Right lobe of liver (tissue), 6 donors: ENCODE measurements around the gene CXorf49. TPM values are rescaled to one million over a fixed set of nuclear protein-coding genes. Genes with fewer than 3 reads are reported as not detected.
"Not testable (repeated sequence)": the region's sequence is repeated elsewhere in the genome, so short reads cannot be mapped to it uniquely, and the experiment has no call there.

ENCODE experiments used
- ATAC-seq, 4 donors: fragments of 200-7000 bp; cut with Tn5 transposase; one replicate each; pipeline ENCODE4 v1.9.1; 2020; ENCODE audit warnings: mild to moderate bottlenecking in 4 of 4, moderate library complexity in 4 of 4
- DNase-seq, 3 donors: peaks; one replicate each; pipeline ENCODE4 v3.0.0-alpha.2; 2020
- H3K27ac ChIP-seq, 3 donors: fragments of 200-600 bp; one replicate each; pipeline ENCODE4 v1.8.0; 2022
- H3K27me3 ChIP-seq, 2 donors: fragments of 200-600 bp; one replicate each; pipeline ENCODE4 v1.8.0; 2022
- H3K36me3 ChIP-seq, 4 donors: fragments of 200-600 bp; sonication (generic) in 1 of 4; one replicate each; pipeline versions ENCODE4 v1.5.1 to v1.8.0; 2017 to 2022; ENCODE audit warnings: control low read depth in 1 of 4
- H3K4me1 ChIP-seq, 4 donors: fragments of 200-600 bp; sonication (generic) in 1 of 4; one replicate each; pipeline versions ENCODE4 v1.5.1 to v1.8.0; 2017 to 2022; ENCODE audit warnings: control low read depth in 1 of 4
- H3K4me3 ChIP-seq, 3 donors: fragments of 200-600 bp; one replicate each; pipeline ENCODE4 v1.8.0; 2022
- H3K9me3 ChIP-seq, 4 donors: fragments of 200-600 bp; sonication (generic) in 1 of 4; one replicate each; pipeline versions ENCODE4 v1.5.1 to v1.8.0; 2017 to 2022; ENCODE audit warnings: control low read depth in 1 of 4
- CTCF ChIP-seq, 4 donors: fragments of 200-600 bp in 3 of 4; fragments of 450-650 bp in 1 of 4; IDR thresholded peaks; one replicate each; pipeline versions ENCODE4 v1.5.1 to v1.8.0; 2016 to 2022; ENCODE audit warnings: antibody characterized with exemption in 4 of 4, mild to moderate bottlenecking in 2 of 4
- POLR2A ChIP-seq: fragments of 450-650 bp; IDR thresholded peaks from one replicate; pipeline ENCODE4 v1.6.1; 2017; ENCODE audit warnings: antibody characterized with exemption, mild to moderate bottlenecking
- WGBS: methylation state at CpG from one replicate; pipeline ENCODE4 v1.1.6; 2018; ENCODE audit warnings: low coverage, low lambda C conversion rate; ENCODE audit not compliant: insufficient coverage; ENCODE audit errors: missing lambda C conversion rate; 5-methylcytosine and 5-hydroxymethylcytosine counted together
- intact Hi-C, 2 donors: fragments of 100-400 bp; cut with DNase I; formaldehyde crosslinking; loops; one replicate each; pipeline versions ENCODE4 v1.11.2 to v1.14.1; 2022
- total RNA-seq, 6 experiments: library from RNA; depleted of rRNA in 2 of 6; stranded (reverse); fragments of >200 nt in 2 of 6; fragmentation: NEBNext Ultra II Directional in 3 of 6; extraction: Animal tissue kit (Norgen Biotek cat#: 25700) in 3 of 6; gene quantifications; one replicate each; pipeline versions ENCODE4 v1.1.0 to v1.2.4, GENCODE V29; 2016 to 2023
- donor health status: DM: no; HTN: yes; CAD: no.
- donor health status: DM: no; HTN: no; CAD: no.
- donor health status: DM: no; HTN: no; CAD: no.
- donor health status: DM: no; HTN: yes; CAD: no.
- donor health status: DM: no; HTN: yes; CAD: no.

The CXorf49 gene
- total RNA-seq, 6 experiments from 2014 or later, result not detected

- H3K27me3 ChIP-seq, H3K4me1 ChIP-seq, H3K27ac ChIP-seq, intact Hi-C loops, H3K36me3 ChIP-seq, H3K9me3 ChIP-seq, DNase-seq, H3K4me3 ChIP-seq: not testable (repeated sequence)
- WGBS, result no CpG with 5 or more reads among the region's 4 CpGs
- ATAC-seq, result peak in 2 of 4 donors; percentile 43 to 57
Measured at GRCh38 chrX:71699023-71699344, 19.1 kb downstream of the CXorf49 start.

- H3K4me3 ChIP-seq, H3K36me3 ChIP-seq, intact Hi-C loops, H3K27ac ChIP-seq, H3K9me3 ChIP-seq, DNase-seq, H3K27me3 ChIP-seq, H3K4me1 ChIP-seq, ATAC-seq: not testable (repeated sequence)
- WGBS, result no CpG with 5 or more reads among the region's 12 CpGs
Measured at GRCh38 chrX:71698299-71699022, 19.6 kb downstream of the CXorf49 start.

GRCh38 chrX:71697466-71698298, 20.4 kb downstream of the CXorf49 start:
- DNase-seq, H3K36me3 ChIP-seq, H3K4me3 ChIP-seq, intact Hi-C loops, H3K4me1 ChIP-seq, H3K27me3 ChIP-seq, H3K9me3 ChIP-seq, H3K27ac ChIP-seq: not testable (repeated sequence)
- peak in 2 of 4 donors; percentile 33 to 40 for ATAC-seq
- no CpG with 5 or more reads among the region's 17 CpGs for WGBS

GRCh38 chrX:71696641-71697465, 21.2 kb downstream of the CXorf49 start:
- H3K4me1 ChIP-seq, H3K4me3 ChIP-seq, intact Hi-C loops, H3K27me3 ChIP-seq, DNase-seq, H3K27ac ChIP-seq, H3K36me3 ChIP-seq, H3K9me3 ChIP-seq: not testable (repeated sequence)
- peak; percentile 22 to 65 (median 38) for ATAC-seq
- WGBS, result no CpG with 5 or more reads among the region's 24 CpGs

GRCh38 chrX:71679575-71680207, 38.4 kb downstream of the CXorf49 start:
- Histone ChIP-seq H3K4me3 (no peak overlapping the region), H3K9me3 (no peaks in the 10 kb centered on the region), H3K27ac (no peak overlapping the region), H3K4me1 (no peaks in the 10 kb centered on the region), H3K36me3 (no peaks in the 10 kb centered on the region), H3K27me3 (no peaks in the 10 kb centered on the region)
- no peak for TF ChIP-seq POLR2A
- TF ChIP-seq CTCF (IDR thresholded peaks at IDR 0.05), result no peak
- intact Hi-C loops, result no loop called here
- WGBS, result 72% methylated on average over 4 of the region's 4 CpGs
- ATAC-seq (no peak), DNase-seq (peak in 1 of 3 donors; percentile 2)

GRCh38 chrX:71677195-71677594, 40.9 kb downstream of the CXorf49 start:
- H3K4me3 ChIP-seq, H3K36me3 ChIP-seq, H3K27me3 ChIP-seq, H3K4me1 ChIP-seq, H3K27ac ChIP-seq, ATAC-seq, DNase-seq, H3K9me3 ChIP-seq, intact Hi-C loops: not testable (repeated sequence)
- WGBS, result 61% methylated on average over 5 of the region's 6 CpGs

GRCh38 chrX:71676068-71676795, 41.9 kb downstream of the CXorf49 start:
- not testable (repeated sequence) for ATAC-seq

GRCh38 chrX:71675636-71676035, 42.4 kb downstream of the CXorf49 start:
- ATAC-seq, H3K9me3 ChIP-seq, intact Hi-C loops, H3K27ac ChIP-seq, H3K36me3 ChIP-seq, H3K4me3 ChIP-seq, H3K27me3 ChIP-seq, H3K4me1 ChIP-seq: not testable (repeated sequence)
- no CpG with 5 or more reads among the region's 23 CpGs for WGBS
- peak in 1 of 3 donors; percentile 4 for DNase-seq

More at GRCh38 chrX:71676068-71676795, 41.9 kb downstream of the CXorf49 start:
- H3K4me1 ChIP-seq, H3K27ac ChIP-seq, intact Hi-C loops, H3K27me3 ChIP-seq, H3K36me3 ChIP-seq, H3K4me3 ChIP-seq, H3K9me3 ChIP-seq: not testable (repeated sequence)
- 100% methylated on average over 1 of the region's 43 CpGs for WGBS
- DNase-seq, result peak in 1 of 3 donors; percentile 18
